OCI-M1 (cell line): ENCODE results near the gene COL1A1.

Source experiments
- DNase-seq: peaks from one replicate; lab custom pipeline; 2025; lab: John Stamatoyannopoulos, UW

Gene COL1A1

GRCh38 chr17:50186661-50187393 is 14.6 kb downstream of the COL1A1 start:
- no peak for DNase-seq

GRCh38 chr17:50185631-50186471 is 15.6 kb downstream of the COL1A1 start:
- no peak for DNase-seq

GRCh38 chr17:50184611-50185398 is 16.6 kb downstream of the COL1A1 start:
- no peak for DNase-seq

GRCh38 chr17:50184064-50184463 is 17.4 kb downstream of the COL1A1 start:
- DNase-seq: peak; percentile 59

- peak; percentile 75 for DNase-seq
These were observed 17.9 kb downstream of the COL1A1 start for GRCh38 chr17:50183421-50183994.

GRCh38 chr17:50182783-50183420 is 18.5 kb downstream of the COL1A1 start:
- DNase-seq: no peak

- DNase-seq: no peak
These were observed 19.6 kb downstream of the COL1A1 start for GRCh38 chr17:50181591-50182560.

- DNase-seq: no peak
These were observed 20.3 kb downstream of the COL1A1 start for GRCh38 chr17:50181144-50181543.

- DNase-seq: no peak
These were observed 20.8 kb downstream of the COL1A1 start for GRCh38 chr17:50180620-50181019.

GRCh38 chr17:50180111-50180510 is 21.3 kb downstream of the COL1A1 start:
- DNase-seq: no peak

- peak; percentile 71 for DNase-seq
These were observed 23.2 kb downstream of the COL1A1 start for GRCh38 chr17:50177983-50178834.

- no peak for DNase-seq
These were observed 24.0 kb downstream of the COL1A1 start for GRCh38 chr17:50177476-50177875.

- DNase-seq: no peak
These were observed 24.7 kb downstream of the COL1A1 start for GRCh38 chr17:50176559-50177357.

GRCh38 chr17:50175035-50175807 is 26.2 kb downstream of the COL1A1 start:
- DNase-seq: no peak

- DNase-seq: no peak
These were observed 27.0 kb downstream of the COL1A1 start for GRCh38 chr17:50174444-50174843.

- DNase-seq: no peak
These were observed 28.0 kb downstream of the COL1A1 start for GRCh38 chr17:50173335-50173941.

GRCh38 chr17:50172936-50173334 is 28.5 kb downstream of the COL1A1 start:
- no peak for DNase-seq
